Smooth muscle cell (in vitro differentiated cells): ENCODE measurements around the gene PACS1. TPM values are rescaled to one million over a fixed set of nuclear protein-coding genes. Genes with fewer than 3 reads are reported as not detected.

ENCODE experiments used
- DNase-seq: peaks from one replicate; lab custom pipeline; 2025; ENCODE audit not compliant: unreplicated experiment; lab: John Stamatoyannopoulos, UW
- H2AFZ ChIP-seq: fragments of 200-600 bp; sonication (generic); 2 replicates; pipeline ENCODE4 v1.6.0; 2016; ENCODE audit warnings: antibody characterized with exemption, low read depth, mild to moderate bottlenecking
- H3F3A ChIP-seq: fragments of 200-600 bp; sonication (generic); 2 replicates; pipeline ENCODE4 v1.6.0; 2017; ENCODE audit warnings: antibody characterized with exemption, low read depth
- H3K27ac ChIP-seq: fragments of 200-600 bp; sonication (generic); 2 replicates; pipeline ENCODE4 v1.5.1; 2016; ENCODE audit warnings: low read depth, mild to moderate bottlenecking
- H3K27me3 ChIP-seq: fragments of 200-600 bp; sonication (generic); 2 replicates; pipeline ENCODE4 v1.6.1; 2016; ENCODE audit warnings: low read depth, mild to moderate bottlenecking
- H3K36me3 ChIP-seq: fragments of 200-600 bp; sonication (generic); 2 replicates; pipeline ENCODE4 v1.5.1; 2016; ENCODE audit warnings: low read depth
- H3K4me1 ChIP-seq: fragments of 200-600 bp; sonication (generic); 2 replicates; pipeline ENCODE4 v1.5.1; 2016; ENCODE audit warnings: low read depth
- H3K4me2 ChIP-seq: fragments of 200-600 bp; sonication (generic); 2 replicates; pipeline ENCODE4 v1.6.0; 2016; ENCODE audit warnings: mild to moderate bottlenecking
- H3K4me3 ChIP-seq: fragments of 200-600 bp; sonication (generic); 2 replicates; pipeline ENCODE4 v1.5.1; 2016; ENCODE audit warnings: mild to moderate bottlenecking
- H3K79me2 ChIP-seq: fragments of 200-600 bp; sonication (generic); 2 replicates; pipeline ENCODE4 v1.6.0; 2016; ENCODE audit warnings: low read depth, mild to moderate bottlenecking
- H3K9ac ChIP-seq: fragments of 200-600 bp; sonication (generic); 2 replicates; pipeline ENCODE4 v1.6.0; 2016; ENCODE audit warnings: low read depth
- H3K9me3 ChIP-seq: fragments of 200-600 bp; sonication (generic); replicated peaks from 2 replicates; pipeline ENCODE4 v1.5.1; 2016; ENCODE audit warnings: low read depth
- H4K20me1 ChIP-seq: fragments of 200-600 bp; sonication (generic); 2 replicates; pipeline ENCODE4 v1.6.0; 2016; ENCODE audit warnings: low read depth
- CTCF ChIP-seq: fragments of 200-600 bp; sonication (generic); IDR thresholded peaks from 2 replicates; pipeline ENCODE4 v1.5.1; 2017; ENCODE audit warnings: borderline replicate concordance, mild to moderate bottlenecking, antibody characterized with exemption; ENCODE audit not compliant: insufficient read depth, poor library complexity, severe bottlenecking
- WGBS: methylation state at CpG from one replicate; pipeline ENCODE4 v1.1.7; 2016; ENCODE audit warnings: low lambda C conversion rate; 5-methylcytosine and 5-hydroxymethylcytosine counted together
- polyA plus RNA-seq: library from polyadenylated mRNA; unstranded; fragments of >200 nt; fragmentation: Nextera tagmentation; extraction: Ambion mirVana; gene quantifications from 2 replicates; pipeline ENCODE4 v1.2.1, GENCODE V29; 2016
- total RNA-seq: library from RNA; depleted of rRNA; stranded (reverse); fragments of >200 nt; gene quantifications from 2 replicates; pipeline ENCODE4 v1.2.3, GENCODE V29; 2014

Gene PACS1
- total and polyA plus RNA-seq, 2 experiments from 2014 or later = 87.6 to 140 TPM

GRCh38 chr11:66268952-66269905 lies 199.2 kb downstream of the PACS1 start:
- Histone ChIP-seq H3K36me3 (peaks cover 3% of the 10 kb centered on the region), H3K4me1 (peaks cover 5% of the 10 kb centered on the region), H4K20me1 (peaks cover 44% of the 10 kb centered on the region), H3K79me2 (peaks cover 27% of the 10 kb centered on the region), H3K9ac (peak overlapping the region; percentile 91), H3K27me3 (no peaks in the 10 kb centered on the region), H3K27ac (peak overlapping the region; percentile 76), H2AFZ (no peak overlapping the region), H3K9me3 (no peaks in the 10 kb centered on the region), H3K4me2 (peak overlapping the region; percentile 96), H3F3A (peaks cover 10% of the 10 kb centered on the region), H3K4me3 (peak overlapping the region; percentile 81)
- no peak for DNase-seq
- peak; percentile 13 for TF ChIP-seq CTCF
- WGBS = 6% methylated on average over 32 of the region's 32 CpGs

- Histone ChIP-seq H3F3A (peaks cover 6% of the 10 kb centered on the region), H3K27ac (no peak overlapping the region), H3K27me3 (no peaks in the 10 kb centered on the region), H4K20me1 (peaks cover 45% of the 10 kb centered on the region), H3K9ac (no peak overlapping the region), H3K79me2 (peaks cover 27% of the 10 kb centered on the region), H3K4me3 (no peak overlapping the region), H2AFZ (no peak overlapping the region), H3K36me3 (peaks cover 3% of the 10 kb centered on the region), H3K4me1 (peaks cover 5% of the 10 kb centered on the region), H3K4me2 (no peak overlapping the region), H3K9me3 (no peaks in the 10 kb centered on the region)
- no peak for TF ChIP-seq CTCF
- 96% methylated on average over 7 of the region's 7 CpGs for WGBS
- DNase-seq = no peak
These were observed 201.7 kb downstream of the PACS1 start for GRCh38 chr11:66271816-66272215.

- H2AFZ ChIP-seq = no peak overlapping the region
- WGBS = 97% methylated on average over 2 of the region's 2 CpGs
These were observed 202.5 kb downstream of the PACS1 start for GRCh38 chr11:66272596-66272995.

More at GRCh38 chr11:66272596-66272995, 202.5 kb downstream of the PACS1 start:
- Histone ChIP-seq H3K4me2 (no peak overlapping the region), H3K36me3 (peaks cover 3% of the 10 kb centered on the region), H4K20me1 (peaks cover 52% of the 10 kb centered on the region), H3K79me2 (peaks cover 27% of the 10 kb centered on the region), H3K4me1 (peaks cover 5% of the 10 kb centered on the region), H3K9me3 (no peaks in the 10 kb centered on the region), H3K27ac (no peak overlapping the region), H3K9ac (no peak overlapping the region), H3F3A (peaks cover 6% of the 10 kb centered on the region), H3K27me3 (no peaks in the 10 kb centered on the region), H3K4me3 (no peak overlapping the region)
- DNase-seq = no peak
- TF ChIP-seq CTCF = no peak
